Globus pallidus (tissue), 1 donor: ENCODE results near the gene HIVEP2.

Experiments
- DNase-seq: peaks from one replicate; pipeline ENCODE4 v3.0.0-alpha.2; 2015; ENCODE audit warnings: low spot score

Gene HIVEP2

GRCh38 chr6:142821164-142821716 is 123.7 kb downstream of the HIVEP2 start:
- DNase-seq: no peak

- no peak for DNase-seq
These were observed 124.5 kb downstream of the HIVEP2 start for GRCh38 chr6:142820338-142821051.

- DNase-seq: no peak
These were observed 125.2 kb downstream of the HIVEP2 start for GRCh38 chr6:142819603-142820337.

GRCh38 chr6:142816486-142816885 is 128.5 kb downstream of the HIVEP2 start:
- DNase-seq: no peak

- no peak for DNase-seq
These were observed 128.9 kb downstream of the HIVEP2 start for GRCh38 chr6:142816031-142816430.

GRCh38 chr6:142811923-142812322 is 133.1 kb downstream of the HIVEP2 start:
- DNase-seq: no peak

- peak; percentile 57 for DNase-seq
These were observed 133.9 kb downstream of the HIVEP2 start for GRCh38 chr6:142810952-142811514.

GRCh38 chr6:142809947-142810346 is 135.0 kb downstream of the HIVEP2 start:
- DNase-seq: no peak

GRCh38 chr6:142808405-142809061 is 136.4 kb downstream of the HIVEP2 start:
- no peak for DNase-seq

GRCh38 chr6:142805042-142805441 is 139.9 kb downstream of the HIVEP2 start:
- DNase-seq: no peak

- DNase-seq: no peak
These were observed 140.5 kb downstream of the HIVEP2 start for GRCh38 chr6:142804490-142804889.

GRCh38 chr6:142803495-142804058 is 141.4 kb downstream of the HIVEP2 start:
- no peak for DNase-seq

- DNase-seq: no peak
These were observed 141.9 kb downstream of the HIVEP2 start for GRCh38 chr6:142803032-142803431.

GRCh38 chr6:142802124-142802523 is 142.9 kb downstream of the HIVEP2 start:
- DNase-seq: no peak

- DNase-seq: no peak
These were observed 144.7 kb downstream of the HIVEP2 start for GRCh38 chr6:142800240-142800639.

- DNase-seq: no peak
These were observed 145.3 kb downstream of the HIVEP2 start for GRCh38 chr6:142799639-142800038.

- no peak for DNase-seq
These were observed 147.8 kb downstream of the HIVEP2 start for GRCh38 chr6:142797159-142797558.

GRCh38 chr6:142796571-142796970 is 148.4 kb downstream of the HIVEP2 start:
- no peak for DNase-seq

GRCh38 chr6:142796024-142796423 is 149.0 kb downstream of the HIVEP2 start:
- DNase-seq: no peak

GRCh38 chr6:142794424-142794823 is 150.6 kb downstream of the HIVEP2 start:
- no peak for DNase-seq

GRCh38 chr6:142790257-142790656 is 154.7 kb downstream of the HIVEP2 start:
- no peak for DNase-seq

- peak; percentile 51 for DNase-seq
These were observed 157.6 kb downstream of the HIVEP2 start for GRCh38 chr6:142787422-142787821.
